Central memory CD8-positive, alpha-beta T cell (primary cell): ENCODE measurements around the gene TSPAN18.
A peak's percentile ranks its signal among the peaks of the same experiment; 100 is the strongest.

Experiments used
- ATAC-seq: fragments of 150-1000 bp; cut with Tn5 transposase; replicated peaks from 2 replicates; pipeline ENCODE4 v1.10.0; 2022; ENCODE audit warnings: mild to moderate bottlenecking, moderate FRiP score, moderate number of reproducible peaks; ENCODE audit not compliant: poor library complexity, severe bottlenecking; ENCODE audit errors: extremely low read depth
- DNase-seq, 2 donors: peaks; one replicate each; pipeline ENCODE4 v3.0.0; 2021; ENCODE audit warnings: low spot score in 2 of 2
- H3K27ac Mint-ChIP-seq: one replicate; pipeline ENCODE4 v1.8.0; 2022; ENCODE audit warnings: low read depth, mild to moderate bottlenecking, moderate library complexity, mixed read lengths
- H3K27me3 Mint-ChIP-seq: one replicate; pipeline ENCODE4 v1.8.0; 2022; ENCODE audit warnings: mixed read lengths
- H3K36me3 Mint-ChIP-seq: one replicate; pipeline ENCODE4 v1.8.0; 2022; ENCODE audit warnings: mild to moderate bottlenecking, moderate library complexity, mixed read lengths; ENCODE audit not compliant: insufficient read depth
- H3K4me1 Mint-ChIP-seq: one replicate; pipeline ENCODE4 v1.8.0; 2022; ENCODE audit warnings: mixed read lengths
- H3K4me3 Mint-ChIP-seq: one replicate; pipeline ENCODE4 v1.8.0; 2022; ENCODE audit warnings: mild to moderate bottlenecking, moderate library complexity, mixed read lengths
- H3K9me3 Mint-ChIP-seq: one replicate; pipeline ENCODE4 v1.8.0; 2022; ENCODE audit warnings: mixed read lengths

Gene TSPAN18

GRCh38 chr11:44852952-44853351, 126.2 kb downstream of the TSPAN18 start:
- H3K4me3 Mint-ChIP-seq: no peak overlapping the region
- peaks cover 9% of the 10 kb centered on the region for H3K4me1 Mint-ChIP-seq
- H3K36me3 Mint-ChIP-seq: no peaks in the 10 kb centered on the region
- no peak for DNase-seq
- H3K9me3 Mint-ChIP-seq: no peaks in the 10 kb centered on the region
- H3K27me3 Mint-ChIP-seq: peaks cover 7% of the 10 kb centered on the region
- no peak for ATAC-seq
- no peak overlapping the region for H3K27ac Mint-ChIP-seq

- DNase-seq: no peak
- peaks cover 9% of the 10 kb centered on the region for H3K4me1 Mint-ChIP-seq
- H3K36me3 Mint-ChIP-seq: no peaks in the 10 kb centered on the region
- no peak overlapping the region for H3K27ac Mint-ChIP-seq
- no peaks in the 10 kb centered on the region for H3K9me3 Mint-ChIP-seq
- no peak overlapping the region for H3K4me3 Mint-ChIP-seq
- H3K27me3 Mint-ChIP-seq: peaks cover 14% of the 10 kb centered on the region
- ATAC-seq: no peak
These were observed 126.9 kb downstream of the TSPAN18 start for GRCh38 chr11:44853666-44854065.

GRCh38 chr11:44854086-44854485, 127.3 kb downstream of the TSPAN18 start:
- ATAC-seq (no peak), DNase-seq (no peak)
- no peaks in the 10 kb centered on the region for H3K36me3 Mint-ChIP-seq
- no peak overlapping the region for H3K27ac Mint-ChIP-seq
- H3K4me3 Mint-ChIP-seq: no peak overlapping the region
- peaks cover 9% of the 10 kb centered on the region for H3K4me1 Mint-ChIP-seq
- peaks cover 18% of the 10 kb centered on the region for H3K27me3 Mint-ChIP-seq
- no peaks in the 10 kb centered on the region for H3K9me3 Mint-ChIP-seq

- ATAC-seq: no peak
These were observed 128.2 kb downstream of the TSPAN18 start for GRCh38 chr11:44854741-44855492.

GRCh38 chr11:44855493-44855849, 128.7 kb downstream of the TSPAN18 start:
- Mint-ChIP-seq H3K4me1 (peaks cover 13% of the 10 kb centered on the region), H3K9me3 (no peaks in the 10 kb centered on the region), H3K36me3 (no peaks in the 10 kb centered on the region), H3K27ac (peak overlapping the region; percentile 20), H3K4me3 (no peak overlapping the region), H3K27me3 (peaks cover 26% of the 10 kb centered on the region)
- ATAC-seq (no peak), DNase-seq (no peak)

More at GRCh38 chr11:44854741-44855492, 128.2 kb downstream of the TSPAN18 start:
- no peak for DNase-seq
- no peaks in the 10 kb centered on the region for H3K36me3 Mint-ChIP-seq
- peaks cover 21% of the 10 kb centered on the region for H3K27me3 Mint-ChIP-seq
- no peak overlapping the region for H3K4me3 Mint-ChIP-seq
- H3K9me3 Mint-ChIP-seq: no peaks in the 10 kb centered on the region
- peaks cover 9% of the 10 kb centered on the region for H3K4me1 Mint-ChIP-seq
- H3K27ac Mint-ChIP-seq: peak overlapping the region; percentile 20

GRCh38 chr11:44857490-44858090, 130.8 kb downstream of the TSPAN18 start:
- Mint-ChIP-seq H3K27ac (no peak overlapping the region), H3K27me3 (peaks cover 33% of the 10 kb centered on the region)

GRCh38 chr11:44858796-44859527, 132.2 kb downstream of the TSPAN18 start:
- ATAC-seq: no peak
- H3K4me3 Mint-ChIP-seq: no peak overlapping the region
- H3K9me3 Mint-ChIP-seq: no peaks in the 10 kb centered on the region
- H3K27me3 Mint-ChIP-seq: peaks cover 33% of the 10 kb centered on the region
- H3K27ac Mint-ChIP-seq: no peak overlapping the region
- DNase-seq: no peak
- H3K4me1 Mint-ChIP-seq: peaks cover 45% of the 10 kb centered on the region
- peaks cover 8% of the 10 kb centered on the region for H3K36me3 Mint-ChIP-seq

More at GRCh38 chr11:44857490-44858090, 130.8 kb downstream of the TSPAN18 start:
- Mint-ChIP-seq H3K4me3 (no peak overlapping the region), H3K36me3 (peaks cover 5% of the 10 kb centered on the region), H3K4me1 (peaks cover 34% of the 10 kb centered on the region), H3K9me3 (no peaks in the 10 kb centered on the region)
- DNase-seq (no peak), ATAC-seq (no peak)

GRCh38 chr11:44859528-44859925, 132.8 kb downstream of the TSPAN18 start:
- no peak for ATAC-seq
- DNase-seq: no peak
- no peak overlapping the region for H3K27ac Mint-ChIP-seq
- H3K36me3 Mint-ChIP-seq: peaks cover 8% of the 10 kb centered on the region
- H3K4me3 Mint-ChIP-seq: no peak overlapping the region
- H3K9me3 Mint-ChIP-seq: no peaks in the 10 kb centered on the region
- peaks cover 33% of the 10 kb centered on the region for H3K27me3 Mint-ChIP-seq
- H3K4me1 Mint-ChIP-seq: peaks cover 45% of the 10 kb centered on the region

- Mint-ChIP-seq H3K27me3 (peaks cover 33% of the 10 kb centered on the region), H3K27ac (no peak overlapping the region), H3K36me3 (peaks cover 8% of the 10 kb centered on the region), H3K4me3 (no peak overlapping the region), H3K9me3 (no peaks in the 10 kb centered on the region), H3K4me1 (peaks cover 45% of the 10 kb centered on the region)
- DNase-seq (no peak), ATAC-seq (no peak)
These were observed 133.6 kb downstream of the TSPAN18 start for GRCh38 chr11:44860346-44860745.

- Mint-ChIP-seq H3K27me3 (peaks cover 29% of the 10 kb centered on the region), H3K9me3 (no peaks in the 10 kb centered on the region), H3K27ac (peak overlapping the region; percentile 84), H3K4me3 (peak overlapping the region; percentile 59), H3K4me1 (peaks cover 41% of the 10 kb centered on the region), H3K36me3 (peaks cover 8% of the 10 kb centered on the region)
- ATAC-seq (peak; percentile 100), DNase-seq (peak; percentile 33 to 82)
These were observed 135.2 kb downstream of the TSPAN18 start for GRCh38 chr11:44861849-44862557.

GRCh38 chr11:44862558-44863101, 135.9 kb downstream of the TSPAN18 start:
- Mint-ChIP-seq H3K4me1 (peaks cover 39% of the 10 kb centered on the region), H3K27ac (peak overlapping the region; percentile 84)
- ATAC-seq: no peak

GRCh38 chr11:44863231-44863630, 136.5 kb downstream of the TSPAN18 start:
- Mint-ChIP-seq H3K4me3 (no peak overlapping the region), H3K36me3 (peaks cover 8% of the 10 kb centered on the region), H3K27ac (no peak overlapping the region), H3K4me1 (peaks cover 45% of the 10 kb centered on the region), H3K9me3 (no peaks in the 10 kb centered on the region), H3K27me3 (peaks cover 23% of the 10 kb centered on the region)
- no peak for DNase-seq
- no peak for ATAC-seq

More at GRCh38 chr11:44862558-44863101, 135.9 kb downstream of the TSPAN18 start:
- peaks cover 26% of the 10 kb centered on the region for H3K27me3 Mint-ChIP-seq
- peaks cover 8% of the 10 kb centered on the region for H3K36me3 Mint-ChIP-seq
- H3K4me3 Mint-ChIP-seq: peak overlapping the region; percentile 59
- DNase-seq: no peak
- H3K9me3 Mint-ChIP-seq: no peaks in the 10 kb centered on the region
